Epithelial cell of umbilical artery (primary cell): ENCODE results near the gene BRCA2. TPM values are rescaled to one million over a fixed set of nuclear protein-coding genes. Genes with fewer than 3 reads are reported as not detected.

Experiments
- total RNA-seq: library from RNA; depleted of rRNA; stranded (reverse); fragments of >200 nt; gene quantifications from 2 replicates; pipeline ENCODE4 v1.2.3, GENCODE V29; 2014

Gene BRCA2, protein sequence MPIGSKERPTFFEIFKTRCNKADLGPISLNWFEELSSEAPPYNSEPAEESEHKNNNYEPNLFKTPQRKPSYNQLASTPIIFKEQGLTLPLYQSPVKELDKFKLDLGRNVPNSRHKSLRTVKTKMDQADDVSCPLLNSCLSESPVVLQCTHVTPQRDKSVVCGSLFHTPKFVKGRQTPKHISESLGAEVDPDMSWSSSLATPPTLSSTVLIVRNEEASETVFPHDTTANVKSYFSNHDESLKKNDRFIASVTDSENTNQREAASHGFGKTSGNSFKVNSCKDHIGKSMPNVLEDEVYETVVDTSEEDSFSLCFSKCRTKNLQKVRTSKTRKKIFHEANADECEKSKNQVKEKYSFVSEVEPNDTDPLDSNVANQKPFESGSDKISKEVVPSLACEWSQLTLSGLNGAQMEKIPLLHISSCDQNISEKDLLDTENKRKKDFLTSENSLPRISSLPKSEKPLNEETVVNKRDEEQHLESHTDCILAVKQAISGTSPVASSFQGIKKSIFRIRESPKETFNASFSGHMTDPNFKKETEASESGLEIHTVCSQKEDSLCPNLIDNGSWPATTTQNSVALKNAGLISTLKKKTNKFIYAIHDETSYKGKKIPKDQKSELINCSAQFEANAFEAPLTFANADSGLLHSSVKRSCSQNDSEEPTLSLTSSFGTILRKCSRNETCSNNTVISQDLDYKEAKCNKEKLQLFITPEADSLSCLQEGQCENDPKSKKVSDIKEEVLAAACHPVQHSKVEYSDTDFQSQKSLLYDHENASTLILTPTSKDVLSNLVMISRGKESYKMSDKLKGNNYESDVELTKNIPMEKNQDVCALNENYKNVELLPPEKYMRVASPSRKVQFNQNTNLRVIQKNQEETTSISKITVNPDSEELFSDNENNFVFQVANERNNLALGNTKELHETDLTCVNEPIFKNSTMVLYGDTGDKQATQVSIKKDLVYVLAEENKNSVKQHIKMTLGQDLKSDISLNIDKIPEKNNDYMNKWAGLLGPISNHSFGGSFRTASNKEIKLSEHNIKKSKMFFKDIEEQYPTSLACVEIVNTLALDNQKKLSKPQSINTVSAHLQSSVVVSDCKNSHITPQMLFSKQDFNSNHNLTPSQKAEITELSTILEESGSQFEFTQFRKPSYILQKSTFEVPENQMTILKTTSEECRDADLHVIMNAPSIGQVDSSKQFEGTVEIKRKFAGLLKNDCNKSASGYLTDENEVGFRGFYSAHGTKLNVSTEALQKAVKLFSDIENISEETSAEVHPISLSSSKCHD (N-terminal part only)
- total RNA-seq, result 3.9 and 9.4 TPM in 2 replicates

DNA sequence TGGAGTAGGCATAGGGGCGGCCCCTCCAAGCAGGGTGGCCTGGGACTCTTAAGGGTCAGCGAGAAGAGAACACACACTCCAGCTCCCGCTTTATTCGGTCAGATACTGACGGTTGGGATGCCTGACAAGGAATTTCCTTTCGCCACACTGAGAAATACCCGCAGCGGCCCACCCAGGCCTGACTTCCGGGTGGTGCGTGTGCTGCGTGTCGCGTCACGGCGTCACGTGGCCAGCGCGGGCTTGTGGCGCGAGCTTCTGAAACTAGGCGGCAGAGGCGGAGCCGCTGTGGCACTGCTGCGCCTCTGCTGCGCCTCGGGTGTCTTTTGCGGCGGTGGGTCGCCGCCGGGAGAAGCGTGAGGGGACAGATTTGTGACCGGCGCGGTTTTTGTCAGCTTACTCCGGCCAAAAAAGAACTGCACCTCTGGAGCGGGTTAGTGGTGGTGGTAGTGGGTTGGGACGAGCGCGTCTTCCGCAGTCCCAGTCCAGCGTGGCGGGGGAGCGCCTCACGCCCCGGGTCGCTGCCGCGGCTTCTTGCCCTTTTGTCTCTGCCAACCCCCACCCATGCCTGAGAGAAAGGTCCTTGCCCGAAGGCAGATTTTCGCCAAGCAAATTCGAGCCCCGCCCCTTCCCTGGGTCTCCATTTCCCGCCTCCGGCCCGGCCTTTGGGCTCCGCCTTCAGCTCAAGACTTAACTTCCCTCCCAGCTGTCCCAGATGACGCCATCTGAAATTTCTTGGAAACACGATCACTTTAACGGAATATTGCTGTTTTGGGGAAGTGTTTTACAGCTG lies at the start of gene BRCA2, which contains the start of gene ZAR1L:
BRCA2 (plus strand) TSS at position 271 of the 790 bp plus-strand sequence. CDS start 953 bp downstream, outside the sequence.
ZAR1L (minus strand) TSS at position 126 of the 790 bp plus-strand sequence. CDS start 3,438 bp downstream, outside the sequence.

DNA sequence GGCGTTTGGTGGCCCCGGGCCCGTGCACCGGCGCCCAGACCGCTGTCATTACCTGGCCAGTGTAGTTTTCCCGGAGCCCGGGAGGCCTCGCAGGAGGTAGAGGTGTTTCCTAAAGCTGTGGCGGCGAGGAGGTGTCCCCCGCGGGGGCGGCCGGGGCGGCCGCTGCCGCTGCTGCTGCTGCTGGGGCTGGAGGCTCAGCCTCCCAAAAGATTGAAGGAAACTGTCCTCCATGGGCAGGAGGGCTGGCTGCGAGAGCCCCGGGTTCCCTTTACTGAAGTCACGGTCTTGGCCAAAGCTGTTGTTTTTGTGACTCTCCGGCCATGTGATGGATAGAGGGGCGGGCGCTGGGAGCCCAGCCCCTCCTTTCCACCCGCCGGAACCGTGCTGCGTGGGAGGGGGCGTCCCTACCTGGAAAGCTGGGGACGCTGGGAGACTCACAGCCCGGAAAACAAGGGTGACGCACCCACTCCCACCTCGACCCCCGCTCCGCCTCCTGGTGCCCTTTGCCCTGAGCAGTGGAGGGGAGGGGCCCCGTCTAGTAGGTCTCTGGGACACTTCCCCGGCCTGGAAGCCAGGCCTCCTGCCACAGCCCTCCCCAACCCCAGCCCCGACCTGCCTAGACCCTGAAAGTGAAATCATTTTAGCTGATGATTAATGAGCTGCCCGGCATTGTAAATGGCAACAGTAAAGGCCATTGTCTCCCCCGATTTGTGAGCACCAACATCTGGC lies 112.7 kb downstream of the BRCA2 start, which contains the start of gene N4BP2L1:
N4BP2L1 (minus strand) TSS at position 279 of the 729 bp plus-strand sequence; CDS start at position 231, 48 bp downstream.

Other genes with a start within 250 kb of the BRCA2 start
- gene ZAR1L, start 145 bp upstream of the BRCA2 start, total RNA-seq, result not detected in 2 replicates
- gene N4BP2L1, start 112.6 kb downstream of the BRCA2 start, total RNA-seq, result 1.9 and 4.1 TPM in 2 replicates
- gene N4BP2L2, start 223.3 kb downstream of the BRCA2 start, total RNA-seq, result 58.8 and 78.9 TPM in 2 replicates